Neural cell (in vitro differentiated cells): ENCODE data around the gene VTI1B. TPM values are rescaled to one million over a fixed set of nuclear protein-coding genes. Genes with fewer than 3 reads are reported as not detected.

ENCODE experiments used
- H2AFZ ChIP-seq: fragments of 200-600, 300-800 bp; sonication (generic), shearing (Covaris generic); 2 replicates; pipeline ENCODE4 v1.6.0; 2014; ENCODE audit warnings: low read depth, mild to moderate bottlenecking, antibody characterized with exemption, low read length, moderate library complexity
- H3F3A ChIP-seq: fragments of 200-600 bp; shearing (Covaris generic); 2 replicates; pipeline ENCODE4 v1.6.1; 2016; ENCODE audit warnings: mild to moderate bottlenecking, moderate library complexity, mixed read lengths, antibody characterized with exemption, low read length; ENCODE audit not compliant: insufficient read depth, poor library complexity, severe bottlenecking
- H3K27ac ChIP-seq: fragments of 200-600, 300-800 bp; sonication (generic), shearing (Covaris generic); 2 replicates; pipeline ENCODE4 v1.5.1; 2014; ENCODE audit warnings: mild to moderate bottlenecking, low read length, moderate library complexity
- H3K27me3 ChIP-seq: fragments of 300-800, 200-600 bp; sonication (generic), shearing (Covaris generic); 2 replicates; pipeline ENCODE4 v1.6.0; 2014; ENCODE audit warnings: mild to moderate bottlenecking, low read depth, low read length, moderate library complexity; ENCODE audit not compliant: insufficient read depth
- H3K36me3 ChIP-seq: fragments of 300-800, 200-600 bp; sonication (generic), shearing (Covaris generic); 2 replicates; pipeline ENCODE4 v1.5.1; 2014; ENCODE audit warnings: mild to moderate bottlenecking, antibody characterized with exemption, low read length, moderate library complexity; ENCODE audit not compliant: insufficient read depth
- H3K4me2 ChIP-seq: fragments of 300-800, 200-600 bp; sonication (generic), shearing (Covaris generic); 2 replicates; pipeline ENCODE4 v1.6.0; 2014; ENCODE audit warnings: mild to moderate bottlenecking, low read length
- H3K4me3 ChIP-seq: fragments of 300-800, 200-600 bp; sonication (generic), shearing (Covaris generic); 2 replicates; pipeline ENCODE4 v1.5.1; 2014; ENCODE audit warnings: mild to moderate bottlenecking, low read length, moderate library complexity
- H3K79me2 ChIP-seq: fragments of 200-600 bp; shearing (Covaris generic); replicated peaks from 2 replicates; pipeline ENCODE4 v1.6.0; 2014; ENCODE audit warnings: mild to moderate bottlenecking, low read length, moderate library complexity; ENCODE audit not compliant: insufficient read depth
- H3K9ac ChIP-seq: fragments of 300-800, 200-600 bp; sonication (generic), shearing (Covaris generic); 2 replicates; pipeline ENCODE4 v1.6.1; 2016; ENCODE audit warnings: mild to moderate bottlenecking, low read length, mixed read lengths
- H3K9me2 ChIP-seq: fragments of 200-600 bp; shearing (Covaris generic); 2 replicates; pipeline ENCODE4 v1.6.1; 2016; ENCODE audit warnings: mild to moderate bottlenecking, low read length, mixed read lengths; ENCODE audit not compliant: insufficient read depth
- H3K9me3 ChIP-seq: fragments of 200-600, 300-800 bp; sonication (generic), shearing (Covaris generic); 2 replicates; pipeline ENCODE4 v1.6.1; 2016; ENCODE audit warnings: mild to moderate bottlenecking, mixed run types, low read length, moderate library complexity, mixed read lengths
- H4K20me1 ChIP-seq: fragments of 200-600 bp; shearing (Covaris generic); 2 replicates; pipeline ENCODE4 v1.6.1; 2016; ENCODE audit warnings: mild to moderate bottlenecking, mixed run types; ENCODE audit not compliant: insufficient read depth
- CTCF ChIP-seq: fragments of 450-650 bp; IDR thresholded peaks from 2 replicates; pipeline ENCODE4 v1.5.1; 2014; ENCODE audit warnings: antibody characterized with exemption, mild to moderate bottlenecking, moderate library complexity; ENCODE audit not compliant: poor library complexity, severe bottlenecking
- EP300 ChIP-seq: fragments of 450-650 bp; conservative IDR thresholded peaks from 2 replicates; pipeline ENCODE4 v1.6.1; 2014; ENCODE audit warnings: antibody characterized with exemption, mild to moderate bottlenecking, moderate library complexity; ENCODE audit not compliant: poor library complexity, severe bottlenecking
- EZH2 ChIP-seq: fragments of 200-600, 300-800 bp; shearing (Covaris generic), sonication (generic); IDR thresholded peaks from 2 replicates; pipeline ENCODE4 v1.6.1; 2014; ENCODE audit warnings: antibody characterized with exemption, low read length, borderline replicate concordance, mild to moderate bottlenecking; ENCODE audit not compliant: insufficient read depth, poor library complexity, severe bottlenecking
- MXI1 ChIP-seq: fragments of 450-650 bp; conservative IDR thresholded peaks from 2 replicates; pipeline ENCODE4 v1.6.1; 2014; ENCODE audit warnings: antibody characterized with exemption, mild to moderate bottlenecking; ENCODE audit not compliant: poor library complexity, severe bottlenecking
- POLR2AphosphoS5 ChIP-seq: IDR thresholded peaks from 2 replicates; pipeline ENCODE4 v1.6.1; 2012
- RAD21 ChIP-seq: fragments of 450-650 bp; conservative IDR thresholded peaks from 2 replicates; pipeline ENCODE4 v1.6.1; 2014; ENCODE audit warnings: antibody characterized with exemption, mild to moderate bottlenecking, moderate library complexity
- SMC3 ChIP-seq: fragments of 450-650 bp; conservative IDR thresholded peaks from 2 replicates; pipeline ENCODE4 v1.6.1; 2014; ENCODE audit warnings: antibody characterized with exemption, mild to moderate bottlenecking, moderate library complexity; ENCODE audit not compliant: poor library complexity
- TAF1 ChIP-seq: IDR thresholded peaks from 2 replicates; pipeline ENCODE4 v1.6.1; 2012; ENCODE audit warnings: low read depth
- polyA plus RNA-seq: library from polyadenylated mRNA; depleted of rRNA; stranded (reverse); fragments of >200 nt; gene quantifications from 2 replicates; pipeline ENCODE4 v1.2.3, GENCODE V29; 2014
- TF ChIP-seq, protein P1 (sequence below): IDR thresholded peaks from 2 replicates; pipeline ENCODE4 v1.6.1; 2012; ENCODE audit warnings: borderline replicate concordance

VTI1B gene
- polyA plus RNA-seq, 1 donor from 2014 or later, result 78.6 TPM

- no peaks in the 10 kb centered on the region for H3K9me3 ChIP-seq
- no peak overlapping the region for H2AFZ ChIP-seq
- no peak overlapping the region for H3K9ac ChIP-seq
- no peaks in the 10 kb centered on the region for H3K9me2 ChIP-seq
- H4K20me1 ChIP-seq, result no peaks in the 10 kb centered on the region
- no peak overlapping the region for H3K27ac ChIP-seq
- no peaks in the 10 kb centered on the region for H3F3A ChIP-seq
- no peak overlapping the region for H3K4me2 ChIP-seq
- TF ChIP-seq SMC3 (no peak), POLR2AphosphoS5 (no peak), EZH2 (no peak), RAD21 (no peak), CTCF (no peak), EP300 (no peak), MXI1 (no peak), TAF1 (no peak)
- TF ChIP-seq, protein P1, sequence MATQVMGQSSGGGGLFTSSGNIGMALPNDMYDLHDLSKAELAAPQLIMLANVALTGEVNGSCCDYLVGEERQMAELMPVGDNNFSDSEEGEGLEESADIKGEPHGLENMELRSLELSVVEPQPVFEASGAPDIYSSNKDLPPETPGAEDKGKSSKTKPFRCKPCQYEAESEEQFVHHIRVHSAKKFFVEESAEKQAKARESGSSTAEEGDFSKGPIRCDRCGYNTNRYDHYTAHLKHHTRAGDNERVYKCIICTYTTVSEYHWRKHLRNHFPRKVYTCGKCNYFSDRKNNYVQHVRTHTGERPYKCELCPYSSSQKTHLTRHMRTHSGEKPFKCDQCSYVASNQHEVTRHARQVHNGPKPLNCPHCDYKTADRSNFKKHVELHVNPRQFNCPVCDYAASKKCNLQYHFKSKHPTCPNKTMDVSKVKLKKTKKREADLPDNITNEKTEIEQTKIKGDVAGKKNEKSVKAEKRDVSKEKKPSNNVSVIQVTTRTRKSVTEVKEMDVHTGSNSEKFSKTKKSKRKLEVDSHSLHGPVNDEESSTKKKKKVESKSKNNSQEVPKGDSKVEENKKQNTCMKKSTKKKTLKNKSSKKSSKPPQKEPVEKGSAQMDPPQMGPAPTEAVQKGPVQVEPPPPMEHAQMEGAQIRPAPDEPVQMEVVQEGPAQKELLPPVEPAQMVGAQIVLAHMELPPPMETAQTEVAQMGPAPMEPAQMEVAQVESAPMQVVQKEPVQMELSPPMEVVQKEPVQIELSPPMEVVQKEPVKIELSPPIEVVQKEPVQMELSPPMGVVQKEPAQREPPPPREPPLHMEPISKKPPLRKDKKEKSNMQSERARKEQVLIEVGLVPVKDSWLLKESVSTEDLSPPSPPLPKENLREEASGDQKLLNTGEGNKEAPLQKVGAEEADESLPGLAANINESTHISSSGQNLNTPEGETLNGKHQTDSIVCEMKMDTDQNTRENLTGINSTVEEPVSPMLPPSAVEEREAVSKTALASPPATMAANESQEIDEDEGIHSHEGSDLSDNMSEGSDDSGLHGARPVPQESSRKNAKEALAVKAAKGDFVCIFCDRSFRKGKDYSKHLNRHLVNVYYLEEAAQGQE, result no peak
- H3K4me3 ChIP-seq, result no peak overlapping the region
- no peaks in the 10 kb centered on the region for H3K79me2 ChIP-seq
- no peaks in the 10 kb centered on the region for H3K27me3 ChIP-seq
- no peaks in the 10 kb centered on the region for H3K36me3 ChIP-seq
Measured at GRCh38 chr14:67638642-67639041, 35.8 kb downstream of the VTI1B start.

- Histone ChIP-seq H3K4me2 (no peak overlapping the region), H3K27me3 (no peaks in the 10 kb centered on the region)
Measured at GRCh38 chr14:67636361-67636919, 38.0 kb downstream of the VTI1B start.

More at GRCh38 chr14:67636361-67636919, 38.0 kb downstream of the VTI1B start:
- Histone ChIP-seq H3K79me2 (no peaks in the 10 kb centered on the region), H3K27ac (no peak overlapping the region), H3K9me2 (no peaks in the 10 kb centered on the region), H2AFZ (no peak overlapping the region), H3K9me3 (no peaks in the 10 kb centered on the region), H3K36me3 (peaks cover 6% of the 10 kb centered on the region), H3K4me3 (no peak overlapping the region), H4K20me1 (no peaks in the 10 kb centered on the region), H3K9ac (no peak overlapping the region), H3F3A (no peaks in the 10 kb centered on the region)
- TF ChIP-seq EP300, result no peak
- TF ChIP-seq POLR2AphosphoS5, result no peak
